T47D (cell line): ENCODE results near the gene TRMT44.
"Not testable (repeated sequence)": the region's sequence is repeated elsewhere in the genome, so short reads cannot be mapped to it uniquely, and the experiment has no call there.

Experiments
- DNase-seq, 2 experiments: peaks; one replicate each; pipeline versions ENCODE4 v3.0.0 to v3.0.0-alpha.2; 2011 to 2012; ENCODE audit warnings: low read depth in 1 of 2, low spot score in 1 of 2
- JUND ChIP-seq: IDR thresholded peaks from 2 replicates; pipeline ENCODE4 v1.6.1; 2012; ENCODE audit warnings: low read depth
- in situ Hi-C: cut with HindIII; loops from 2 replicates; pipeline ENCODE4 v1.10.0; 2016; ENCODE audit warnings: low sequenced_read_pairs, low pct_unique_long_range_greater_than_20kb

Gene TRMT44

DNA sequence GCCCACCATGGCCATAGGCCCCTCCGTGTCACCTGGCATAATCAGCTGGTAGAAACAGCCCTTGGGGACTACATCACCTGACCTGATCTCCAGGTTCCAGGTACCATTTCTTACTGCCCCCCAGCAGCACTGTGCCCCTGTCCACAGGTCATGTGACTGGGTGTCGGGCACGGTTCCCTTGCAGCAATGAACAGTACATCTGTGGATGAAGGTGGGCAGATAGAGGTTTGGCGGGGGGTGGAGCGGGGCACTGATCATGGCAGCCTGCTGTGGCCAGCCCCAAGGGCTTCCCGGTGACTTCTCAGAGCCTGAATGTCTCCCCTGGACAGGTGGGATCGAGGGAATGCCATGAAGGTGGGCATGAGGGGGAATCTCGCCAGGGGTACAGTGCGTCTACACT is 37.8 kb downstream of the TRMT44 start:
- TF ChIP-seq JUND = no peak
- in situ Hi-C loops = no loop called here
- no peak for DNase-seq

DNA sequence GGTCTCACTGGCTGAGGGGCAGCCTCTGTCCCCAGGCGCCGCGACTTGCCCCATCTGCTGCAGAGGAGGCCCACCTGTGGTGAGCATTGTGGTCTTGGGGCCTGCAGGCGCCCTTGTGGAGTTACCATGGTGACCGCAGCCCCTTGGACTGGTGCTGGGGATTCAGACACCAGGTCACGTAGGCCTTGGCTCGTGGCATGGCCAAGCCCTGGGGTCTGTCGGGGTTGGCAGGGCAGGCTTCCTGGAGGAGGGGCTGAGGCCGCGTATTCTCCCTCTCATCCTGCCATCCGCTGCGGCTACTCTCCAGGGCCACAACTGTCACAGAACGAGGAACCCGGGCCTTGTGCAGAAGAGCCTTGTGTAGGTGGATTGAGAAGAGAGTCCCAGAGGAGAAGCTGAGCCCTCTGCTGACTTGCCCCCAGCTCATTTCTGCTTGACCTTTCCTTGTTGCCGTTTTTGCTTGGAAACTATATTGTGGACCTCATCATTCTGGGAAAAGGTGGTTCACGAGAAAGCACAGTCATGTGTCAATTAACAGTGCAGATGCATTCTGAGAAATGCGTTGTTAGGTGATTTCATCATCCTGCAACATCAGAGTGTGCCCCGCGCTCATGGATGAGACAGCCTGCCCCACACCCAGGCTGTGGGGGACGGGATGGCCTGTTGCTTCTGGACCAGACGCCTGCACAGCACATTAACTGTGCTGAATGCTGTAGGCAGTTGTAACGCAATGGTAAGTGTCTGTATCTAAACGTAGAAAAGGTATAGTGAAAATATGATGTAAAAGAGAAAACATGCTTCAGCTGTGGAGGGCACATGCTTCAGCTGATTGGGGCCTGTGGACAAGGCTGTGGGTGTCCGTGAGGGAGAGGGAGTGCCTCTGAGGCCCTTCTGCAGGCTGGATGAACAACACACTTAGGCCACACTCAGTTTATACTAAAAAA is 38.5 kb downstream of the TRMT44 start:
- in situ Hi-C loops = no loop called here
- no peak for TF ChIP-seq JUND
- no peak for DNase-seq

DNA sequence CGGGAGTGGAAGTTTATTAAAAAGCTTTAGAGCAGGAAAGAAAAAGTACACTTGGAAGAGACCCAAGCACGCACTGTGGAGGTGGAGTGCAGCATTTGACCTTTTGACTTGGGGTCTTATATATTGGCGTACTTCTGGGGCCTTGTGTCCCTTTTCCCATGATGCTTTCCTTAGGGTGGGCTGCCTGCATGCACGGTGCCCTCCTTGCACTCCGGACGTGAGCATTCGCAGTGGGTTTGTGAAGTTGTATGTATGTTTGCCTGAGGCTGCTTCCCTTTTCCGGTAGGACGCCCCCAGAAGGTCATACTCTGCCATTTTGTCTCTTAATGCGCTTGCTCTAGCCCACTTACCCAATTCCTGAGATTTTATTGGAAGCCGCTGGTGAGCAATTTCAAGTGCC is 39.6 kb downstream of the TRMT44 start:
- no peak for DNase-seq
- TF ChIP-seq JUND = no peak
- in situ Hi-C loops = no loop called here

DNA sequence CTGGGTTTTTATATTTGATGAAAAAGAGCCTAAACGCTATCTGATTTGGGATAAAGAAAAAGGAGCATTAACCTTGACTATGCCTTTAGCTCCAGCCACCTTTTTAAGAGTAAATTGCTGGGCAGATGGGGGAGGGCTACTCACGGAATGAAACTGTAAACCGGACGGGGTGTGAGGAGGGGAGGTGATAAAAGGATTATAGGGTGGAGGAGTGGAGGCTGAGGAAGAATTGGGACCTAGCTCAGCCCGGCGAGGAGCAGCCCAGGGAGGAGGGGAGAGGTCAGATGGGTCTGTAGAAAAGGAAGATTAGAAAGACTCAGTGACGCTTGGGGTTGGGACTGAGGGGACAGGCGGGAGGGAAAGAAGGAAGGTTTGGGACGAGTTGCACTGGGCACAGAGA is 46.1 kb downstream of the TRMT44 start:
- DNase-seq, in situ Hi-C loops: not testable (repeated sequence)

DNA sequence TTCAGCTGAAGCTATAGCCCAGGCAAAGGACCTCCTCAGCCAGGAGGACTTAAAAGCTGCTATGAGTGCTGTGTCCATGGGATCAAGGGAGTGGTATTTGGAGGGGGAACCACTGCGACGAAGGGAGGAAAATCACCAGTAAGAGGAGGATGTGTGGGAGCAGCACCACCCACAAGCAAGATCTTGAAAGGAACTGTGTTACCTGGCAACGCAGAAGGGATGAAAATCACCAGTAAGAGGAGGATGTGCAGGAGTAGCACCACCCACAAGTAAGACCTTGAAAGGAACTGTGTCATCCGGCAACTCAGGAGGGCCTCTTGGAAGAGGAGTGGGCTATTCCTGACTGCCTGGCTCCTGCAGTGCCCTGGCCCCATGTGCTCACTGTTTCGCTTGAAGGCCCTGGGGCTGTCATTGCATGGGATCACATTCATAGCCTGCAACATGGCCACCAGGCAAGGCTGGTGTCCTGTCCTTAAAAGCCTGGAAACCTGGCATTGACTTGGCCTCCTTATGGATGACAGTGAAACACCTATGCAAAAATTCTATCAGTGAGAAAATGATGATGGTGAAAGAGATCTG is 48.3 kb downstream of the TRMT44 start:
- in situ Hi-C loops = no loop called here
- no peak for TF ChIP-seq JUND
- DNase-seq = no peak

DNA sequence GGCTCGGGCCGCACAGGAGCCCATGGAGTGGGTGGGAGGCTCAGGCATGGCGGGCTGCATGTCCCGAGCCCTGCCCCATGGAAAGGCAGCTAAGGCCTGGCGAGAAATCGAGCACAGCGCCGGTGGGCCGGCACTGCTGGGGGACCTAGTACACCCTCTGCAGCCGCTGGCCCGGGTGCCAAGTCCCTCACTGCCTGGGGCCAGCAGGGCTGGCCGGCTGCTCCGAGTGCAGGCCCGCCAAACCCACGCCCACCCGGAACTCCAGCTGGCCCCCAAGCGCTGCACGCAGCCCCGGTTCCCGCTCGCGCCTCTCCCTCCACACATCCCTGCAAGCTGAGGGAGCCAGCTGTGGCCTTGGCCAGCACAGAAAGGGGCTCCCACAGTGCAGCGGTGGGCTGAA is 50.9 kb downstream of the TRMT44 start:
- in situ Hi-C loops, DNase-seq: not testable (repeated sequence)

DNA sequence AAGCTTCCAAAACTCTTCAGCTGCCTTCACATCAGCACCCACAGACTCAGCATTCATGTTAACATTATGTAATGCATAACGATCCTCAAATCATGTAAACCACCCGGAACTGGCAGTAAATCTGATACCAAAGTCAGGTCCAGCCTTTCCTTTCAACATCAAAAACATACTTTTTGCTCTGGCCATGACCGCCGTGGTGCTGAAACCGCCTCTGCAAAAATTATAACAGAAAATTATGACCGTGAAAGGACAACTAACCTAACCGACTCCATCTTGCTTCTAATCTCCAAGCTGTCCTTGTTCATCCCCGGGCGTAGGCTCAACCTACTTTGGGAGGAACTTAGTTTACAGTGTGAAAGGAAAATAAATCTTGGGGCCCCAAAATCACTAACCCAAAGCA is 51.6 kb downstream of the TRMT44 start:
- in situ Hi-C loops = no loop called here
- DNase-seq = no peak
- no peak for TF ChIP-seq JUND

DNA sequence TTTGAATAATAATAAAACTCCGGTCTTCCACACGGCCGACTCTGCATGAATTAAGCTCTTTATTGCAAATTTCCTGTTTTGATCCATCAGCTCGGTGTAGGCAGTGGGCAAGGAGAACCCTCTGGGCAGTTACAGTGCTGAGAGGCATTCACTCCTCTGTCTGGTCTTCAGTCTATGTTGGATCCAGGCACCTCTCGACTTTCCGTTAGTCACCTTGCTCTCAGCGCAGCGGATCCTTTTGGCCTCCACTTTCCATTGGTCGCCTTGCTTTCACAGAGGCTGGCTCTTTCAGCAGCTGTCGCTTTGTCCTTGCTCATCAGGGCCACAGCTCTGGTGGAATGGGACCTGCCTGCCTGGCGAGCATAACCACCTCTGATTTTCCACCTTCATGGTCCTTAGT is 52.9 kb downstream of the TRMT44 start:
- no peak for DNase-seq
- no peak for TF ChIP-seq JUND
- in situ Hi-C loops = no loop called here

DNA sequence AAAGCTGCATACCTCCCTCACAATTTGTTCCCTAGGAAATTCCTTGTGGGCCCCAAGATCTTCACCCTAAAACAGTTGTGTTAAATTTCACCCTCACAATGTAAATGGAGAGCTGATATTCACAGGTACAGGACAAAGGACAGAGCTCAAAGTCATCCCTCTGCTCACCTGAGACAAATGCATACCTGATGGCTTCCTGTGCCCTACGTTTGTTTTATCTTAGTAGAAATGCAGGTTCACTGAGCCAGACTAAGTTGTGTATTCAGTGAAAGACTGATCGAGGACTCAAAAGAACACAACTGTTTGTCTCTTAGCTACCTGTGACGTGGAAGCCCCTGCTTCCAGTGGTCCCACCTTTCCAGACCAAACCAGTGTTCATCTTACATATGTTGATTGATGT is 53.6 kb downstream of the TRMT44 start:
- in situ Hi-C loops = no loop called here
- no peak for TF ChIP-seq JUND
- no peak for DNase-seq

DNA sequence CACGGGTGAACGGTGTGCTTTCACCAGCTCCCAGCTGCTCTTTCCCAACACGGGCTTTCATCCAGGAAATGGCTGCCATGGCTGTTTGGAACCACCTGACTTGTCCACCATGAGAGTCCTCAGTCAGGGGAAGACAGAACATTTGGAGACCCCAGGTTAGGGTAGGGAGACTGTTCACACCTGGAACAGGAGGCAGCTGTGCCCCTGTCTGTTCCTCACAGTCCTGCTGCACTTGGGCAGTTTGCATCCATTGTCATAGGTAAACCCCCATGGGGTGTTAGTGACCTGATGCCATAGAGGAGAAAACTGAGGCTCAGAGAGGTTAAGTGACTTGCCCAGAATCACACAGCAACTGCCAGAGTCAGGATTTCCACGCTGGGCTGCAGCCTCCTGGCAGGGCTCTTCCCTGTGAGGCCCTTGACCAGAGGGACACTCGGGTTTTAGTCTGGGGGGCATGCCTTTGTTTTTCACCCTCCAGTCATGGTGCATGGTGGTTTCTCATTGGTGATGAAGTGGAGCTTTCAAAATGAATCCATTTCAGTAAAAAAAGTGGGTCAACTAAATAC is 54.5 kb downstream of the TRMT44 start:
- in situ Hi-C loops = no loop called here
- no peak for TF ChIP-seq JUND
- no peak for DNase-seq

DNA sequence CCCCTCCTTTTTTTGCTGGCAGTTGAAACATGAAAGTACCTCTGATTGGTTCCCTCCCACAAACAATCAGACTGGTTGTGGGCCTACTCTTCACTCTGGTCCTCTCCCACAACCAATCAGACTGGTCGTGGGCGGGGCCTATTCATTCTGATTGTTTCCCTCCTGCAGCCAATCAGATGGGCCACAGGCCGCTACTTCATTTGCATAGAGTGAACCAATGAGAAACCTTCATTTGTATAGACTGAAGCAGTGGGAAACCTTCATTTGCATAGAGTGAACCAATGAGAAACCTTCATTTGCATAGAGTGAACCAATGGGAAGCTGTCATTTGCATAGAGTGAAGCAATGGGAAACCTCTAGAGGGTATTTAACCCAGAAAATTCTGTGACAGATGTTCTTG is 55.2 kb downstream of the TRMT44 start:
- TF ChIP-seq JUND = no peak
- in situ Hi-C loops = no loop called here
- DNase-seq = peak in 1 of 2 experiments; percentile 72

DNA sequence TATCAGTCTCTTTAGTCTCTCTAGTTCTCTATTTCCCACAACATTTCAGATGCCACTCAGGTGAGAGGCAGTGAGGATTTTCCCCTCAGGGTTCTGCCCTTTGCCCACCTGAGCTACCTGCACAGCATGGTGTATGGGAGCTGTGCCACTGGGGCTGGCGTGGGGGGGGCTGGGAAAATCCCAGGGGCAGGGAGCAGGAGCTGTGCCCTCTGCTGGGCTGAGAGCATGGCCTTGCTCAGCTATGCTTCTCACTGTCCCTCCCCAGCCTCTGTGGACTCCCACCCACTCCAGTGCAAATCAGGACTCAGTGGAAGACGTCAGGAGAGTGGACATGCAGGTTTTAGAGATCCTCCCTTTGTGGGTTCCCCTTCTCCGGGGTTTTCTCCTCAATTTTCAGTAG is 57.2 kb downstream of the TRMT44 start:
- in situ Hi-C loops = no loop called here
- no peak for TF ChIP-seq JUND
- no peak for DNase-seq

DNA sequence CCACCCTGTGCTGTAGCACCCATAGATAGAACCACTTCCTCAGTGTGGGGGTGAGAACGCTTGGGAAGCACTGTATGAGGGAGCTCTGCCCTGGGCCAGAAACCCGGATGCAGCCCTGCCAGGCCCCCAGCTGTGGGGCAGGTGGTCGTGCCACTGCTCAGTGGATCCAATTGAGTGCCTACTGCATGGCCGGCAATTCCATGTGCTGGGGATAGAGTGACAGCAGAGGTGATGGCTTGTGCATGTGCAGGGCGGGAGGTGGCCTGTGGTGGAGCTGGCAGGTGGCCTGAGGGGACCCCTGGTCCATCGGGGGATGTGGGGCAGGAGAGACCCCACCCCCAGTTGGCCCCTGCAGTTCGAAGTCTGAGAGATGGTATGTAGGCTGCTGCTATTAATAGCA is 60.4 kb downstream of the TRMT44 start:
- no peak for DNase-seq

More for the DNA sequence above, 60.4 kb downstream of the TRMT44 start:
- in situ Hi-C loops = no loop called here
- no peak for TF ChIP-seq JUND
